ENCODE results near the gene VSIG8. TPM values are rescaled to one million over a fixed set of nuclear protein-coding genes. Genes with fewer than 3 reads are reported as not detected.

VSIG8 gene
- total and polyA plus RNA-seq, 4 donors, result 0.08 TPM; not detected in 3

GRCh38 chr1:159881622-159882526 lies 19.4 kb upstream of the VSIG8 start:
- 72% methylated on average over 6 of the region's 6 CpGs for WGBS
- TF ChIP-seq REST (IDR thresholded peaks at IDR 0.05) (no peak), RAD21 (IDR thresholded peaks at IDR 0.05) (no peak), NR2F2 (IDR thresholded peaks at IDR 0.05) (no peak), ZBTB33 (IDR thresholded peaks at IDR 0.05) (no peak), TAF1 (conservative IDR thresholded peaks at IDR 0.05) (no peak), HNF4A (conservative IDR thresholded peaks at IDR 0.05) (no peak), EGR1 (IDR thresholded peaks at IDR 0.05; ENCODE audit: low read depth in 2 of 2) (no peak), CTCF (IDR thresholded peaks at IDR 0.05; ENCODE audit: low read depth, low read length, missing input control) (no peak), JUND (IDR thresholded peaks at IDR 0.05) (no peak), HNF4G (IDR thresholded peaks at IDR 0.05) (no peak), GABPA (IDR thresholded peaks at IDR 0.05 in 1 of 2, conservative IDR thresholded peaks at IDR 0.05 in 1 of 2) (no peak), RXRA (IDR thresholded peaks at IDR 0.05) (no peak), YY1 (IDR thresholded peaks at IDR 0.05) (no peak), ATF3 (IDR thresholded peaks at IDR 0.05) (no peak), FOXA2 (IDR thresholded peaks at IDR 0.05) (no peak), MAX (IDR thresholded peaks at IDR 0.05) (no peak), SP1 (IDR thresholded peaks at IDR 0.05) (no peak), FOXA1 (IDR thresholded peaks at IDR 0.05) (no peak)
- peak; percentile 44 for DNase-seq (ENCODE audit: low spot score)
- no peak overlapping the region for H3K9ac ChIP-seq (ENCODE audit: low read depth in 1 of 2, low read length in 2 of 2)
- no peak overlapping the region for H3K4me3 ChIP-seq (ENCODE audit: low read depth in 1 of 3, low read length in 3 of 3)
- H3K36me3 ChIP-seq (ENCODE audit: control insufficient read depth in 4 of 4, insufficient read depth in 3 of 4, low read depth in 1 of 4, low read length in 3 of 4), result no peaks in the 10 kb centered on the region
- H3K27ac ChIP-seq (ENCODE audit: low read depth in 1 of 2, low read length in 2 of 2), result no peak overlapping the region
- no peaks in the 10 kb centered on the region for H3K9me3 ChIP-seq (ENCODE audit: control insufficient read depth in 4 of 4, low read length in 3 of 4)
- no peaks in the 10 kb centered on the region for H3K4me1 ChIP-seq (ENCODE audit: control insufficient read depth in 4 of 4, insufficient read depth in 4 of 4, low read length in 3 of 4)
- no peaks in the 10 kb centered on the region for H3K27me3 ChIP-seq (ENCODE audit: control insufficient read depth in 4 of 4, insufficient read depth in 4 of 4, low read length in 3 of 4)

Data from liver (tissue), 9 donors.